Astrocyte (in vitro differentiated cells and primary cell): ENCODE measurements around the gene GNAI2. TPM values are rescaled to one million over a fixed set of nuclear protein-coding genes. Genes with fewer than 3 reads are reported as not detected.

Source experiments
- DNase-seq: peaks from one replicate; pipeline ENCODE4 v3.0.0-alpha.2; 2010; ENCODE audit warnings: low read depth
- FAIRE-seq: peaks from 2 replicates; lab custom pipeline; 2011; peaks lifted over from hg19 to GRCh38; lab: Jason Lieb, UNC
- H2AFZ ChIP-seq: 2 replicates; pipeline ENCODE4 v1.6.0; 2012; ENCODE audit warnings: low read depth, low read length, inconsistent platforms
- H3K27ac ChIP-seq: 2 replicates; pipeline ENCODE4 v1.5.1; 2011; ENCODE audit warnings: low read depth, low read length, inconsistent platforms
- H3K27me3 ChIP-seq: 2 replicates; pipeline ENCODE4 v1.6.0; 2011; ENCODE audit warnings: low read length, inconsistent platforms; ENCODE audit not compliant: insufficient read depth
- H3K36me3 ChIP-seq: 2 replicates; pipeline ENCODE4 v1.5.1; 2011; ENCODE audit warnings: low read length, inconsistent platforms; ENCODE audit not compliant: insufficient read depth
- H3K4me1 ChIP-seq: 2 replicates; pipeline ENCODE4 v1.5.1; 2011; ENCODE audit warnings: low read length, inconsistent platforms; ENCODE audit not compliant: insufficient read depth
- H3K4me2 ChIP-seq: 2 replicates; pipeline ENCODE4 v1.6.0; 2012; ENCODE audit warnings: low read length, inconsistent platforms
- H3K4me3 ChIP-seq: 2 replicates; pipeline ENCODE4 v1.5.1; 2011; ENCODE audit warnings: low read depth, mild to moderate bottlenecking, low read length, inconsistent platforms; ENCODE audit not compliant: insufficient read depth
- H3K79me2 ChIP-seq: 2 replicates; pipeline ENCODE4 v1.6.0; 2012; ENCODE audit warnings: mild to moderate bottlenecking, low read length, inconsistent platforms; ENCODE audit not compliant: insufficient read depth
- H3K9ac ChIP-seq: 2 replicates; pipeline ENCODE4 v1.6.0; 2012; ENCODE audit warnings: mild to moderate bottlenecking, low read length, inconsistent platforms
- H3K9me3 ChIP-seq: 2 replicates; pipeline ENCODE4 v1.5.1; 2012; ENCODE audit warnings: low read depth, mild to moderate bottlenecking, low read length, inconsistent platforms; ENCODE audit not compliant: insufficient read depth
- H4K20me1 ChIP-seq: 2 replicates; pipeline ENCODE4 v1.6.0; 2012; ENCODE audit warnings: low read length, inconsistent platforms; ENCODE audit not compliant: insufficient read depth
- H3K27ac Mint-ChIP-seq: one replicate; pipeline ENCODE4 v1.8.0; 2021; ENCODE audit warnings: mild to moderate bottlenecking, mixed read lengths; ENCODE audit not compliant: unreplicated experiment
- H3K27me3 Mint-ChIP-seq: one replicate; pipeline ENCODE4 v1.8.0; 2021; ENCODE audit warnings: low read depth, mixed read lengths; ENCODE audit not compliant: unreplicated experiment
- H3K36me3 Mint-ChIP-seq: one replicate; pipeline ENCODE4 v1.8.0; 2021; ENCODE audit warnings: low read depth, mixed read lengths; ENCODE audit not compliant: unreplicated experiment
- H3K4me1 Mint-ChIP-seq: one replicate; pipeline ENCODE4 v1.8.0; 2021; ENCODE audit warnings: low read depth, mixed read lengths; ENCODE audit not compliant: unreplicated experiment
- H3K4me3 Mint-ChIP-seq: one replicate; pipeline ENCODE4 v1.8.0; 2021; ENCODE audit warnings: mild to moderate bottlenecking, moderate library complexity, mixed read lengths; ENCODE audit not compliant: unreplicated experiment
- H3K9me3 Mint-ChIP-seq: one replicate; pipeline ENCODE4 v1.8.0; 2021; ENCODE audit warnings: mild to moderate bottlenecking, mixed read lengths; ENCODE audit not compliant: unreplicated experiment
- CTCF ChIP-seq: IDR thresholded peaks from 2 replicates; pipeline ENCODE4 v1.5.1; 2011; ENCODE audit warnings: low read depth, mild to moderate bottlenecking, inconsistent platforms, low read length, moderate library complexity; ENCODE audit not compliant: insufficient read depth
- EZH2 ChIP-seq: IDR thresholded peaks from 2 replicates; pipeline ENCODE4 v1.6.1; 2012; ENCODE audit warnings: mild to moderate bottlenecking, low read length, inconsistent platforms; ENCODE audit not compliant: insufficient read depth
- microRNA-seq: library from miRNA; unstranded; fragments of <30 nt; microRNA quantifications from one replicate; pipeline ENCODE4 v1.2.0, GENCODE V29; 2020
- total RNA-seq: library from RNA; stranded (reverse); gene quantifications from 2 replicates; pipeline ENCODE4 v1.2.1, GENCODE V29; 2021

The GNAI2 gene
- total RNA-seq, 1 donor from 2014 or later, result 381 TPM

GRCh38 chr3:50304601-50305000, 68.6 kb downstream of the GNAI2 start:
- FAIRE-seq (no peak), DNase-seq (no peak)
- Histone ChIP-seq H3K79me2 (no peaks in the 10 kb centered on the region), H3K9ac (no peak overlapping the region), H4K20me1 (no peaks in the 10 kb centered on the region), H3K27me3 (no peaks in the 10 kb centered on the region), H3K9me3 (peaks cover 2% of the 10 kb centered on the region), H3K36me3 (no peaks in the 10 kb centered on the region), H3K4me1 (peaks cover 8% of the 10 kb centered on the region), H3K4me2 (no peak overlapping the region), H3K4me3 (no peak overlapping the region), H2AFZ (no peak overlapping the region), H3K27ac (no peak overlapping the region)
- Mint-ChIP-seq H3K36me3 (peaks cover 6% of the 10 kb centered on the region), H3K4me1 (peaks cover 8% of the 10 kb centered on the region), H3K4me3 (no peak overlapping the region), H3K27ac (no peak overlapping the region), H3K27me3 (no peaks in the 10 kb centered on the region), H3K9me3 (no peaks in the 10 kb centered on the region)
- TF ChIP-seq EZH2 (no peak), CTCF (no peak)

Small RNA genes within 50 kb of the gene (microRNA-seq; reads per million reads assigned to microRNA genes)
- gene MIR5787, result not detected

Other genes starting within 250 kb of the GNAI2 start
- 124 and 127 TPM in 2 replicates for gene RBM5, start 147.3 kb upstream of the GNAI2 start, total RNA-seq
- gene SEMA3F, start 80.9 kb upstream of the GNAI2 start, total RNA-seq, result 5.1 and 6.6 TPM in 2 replicates
- not detected in 2 replicates for gene GNAT1, start 44.6 kb upstream of the GNAI2 start, total RNA-seq
- 0.68 and 1.9 TPM in 2 replicates for gene SLC38A3, start 30.9 kb upstream of the GNAI2 start, total RNA-seq
- gene SEMA3B, start 32.9 kb downstream of the GNAI2 start, total RNA-seq, result 4.9 and 5.9 TPM in 2 replicates
- gene LSMEM2, start 42.9 kb downstream of the GNAI2 start, total RNA-seq, result 0.30 TPM in 1 of 2 replicates, not detected in the other
- gene IFRD2, start 56.2 kb downstream of the GNAI2 start, total RNA-seq, result 59.2 and 66.8 TPM in 2 replicates
- 6.3 and 6.9 TPM in 2 replicates for gene HYAL3, start 63.2 kb downstream of the GNAI2 start, total RNA-seq
- gene NAA80, start 63.2 kb downstream of the GNAI2 start, total RNA-seq, result 6.3 and 7.0 TPM in 2 replicates
- 0.27 and 0.46 TPM in 2 replicates for gene HYAL1, start 67.4 kb downstream of the GNAI2 start, total RNA-seq
- 42.9 and 45.8 TPM in 2 replicates for gene HYAL2, start 86.5 kb downstream of the GNAI2 start, total RNA-seq
- gene TUSC2, start 92.0 kb downstream of the GNAI2 start, total RNA-seq, result 39.5 and 41.4 TPM in 2 replicates
- gene RASSF1, start 104.6 kb downstream of the GNAI2 start, total RNA-seq, result 19.5 and 26.5 TPM in 2 replicates
- 0.39 and 0.55 TPM in 2 replicates for gene ZMYND10, start 109.5 kb downstream of the GNAI2 start, total RNA-seq
- gene NPRL2, start 114.6 kb downstream of the GNAI2 start, total RNA-seq, result 15.7 and 20.3 TPM in 2 replicates
- 18.9 and 19.4 TPM in 2 replicates for gene CYB561D2, start 114.7 kb downstream of the GNAI2 start, total RNA-seq
- gene TMEM115, start 123.3 kb downstream of the GNAI2 start, total RNA-seq, result 48.7 and 49.8 TPM in 2 replicates